Fibroblast of lung (primary cell): ENCODE measurements around the gene ZNF467. TPM values are rescaled to one million over a fixed set of nuclear protein-coding genes. Genes with fewer than 3 reads are reported as not detected.

Experiments used
- DNase-seq, 2 donors: peaks; one replicate each; pipeline versions ENCODE4 v3.0.0 to v3.0.0-alpha.2; 2010; ENCODE audit warnings: low read depth in 2 of 2
- H2AFZ ChIP-seq: 2 replicates; pipeline ENCODE4 v1.5.1; 2012; ENCODE audit warnings: low read length, control low read depth, inconsistent platforms
- H3K27ac ChIP-seq: 2 replicates; pipeline ENCODE4 v1.5.1; 2011; ENCODE audit warnings: low read length, control low read depth; ENCODE audit not compliant: insufficient read depth
- H3K27me3 ChIP-seq: 2 replicates; pipeline ENCODE4 v1.5.1; 2011; ENCODE audit warnings: mild to moderate bottlenecking, low read length; ENCODE audit not compliant: control insufficient read depth, insufficient read depth
- H3K36me3 ChIP-seq: 2 replicates; pipeline ENCODE4 v1.5.1; 2011; ENCODE audit warnings: low read length; ENCODE audit not compliant: control insufficient read depth, insufficient read depth
- H3K4me1 ChIP-seq: 2 replicates; pipeline ENCODE4 v1.5.1; 2011; ENCODE audit warnings: low read length; ENCODE audit not compliant: control insufficient read depth, insufficient read depth; ENCODE audit errors: extremely low read depth
- H3K4me2 ChIP-seq: 2 replicates; pipeline ENCODE4 v1.5.1; 2011; ENCODE audit warnings: low read length, control low read depth; ENCODE audit not compliant: insufficient read depth; ENCODE audit errors: extremely low read depth
- H3K4me3 ChIP-seq, 4 experiments: fragments of 200-600 bp in 1 of 4; sonication (generic) in 1 of 4; replicated peaks in 1 of 4; 2 replicates each; pipeline ENCODE4 v1.5.1; 2011 to 2016; ENCODE audit warnings: low read length in 4 of 4, low read depth in 3 of 4, mild to moderate bottlenecking in 3 of 4, control low read depth in 2 of 4, inconsistent platforms in 1 of 4, mixed read lengths in 1 of 4; ENCODE audit not compliant: insufficient read depth in 1 of 4; ENCODE audit errors: control extremely low read depth in 1 of 4
- H3K79me2 ChIP-seq: 2 replicates; pipeline ENCODE4 v1.5.1; 2012; ENCODE audit warnings: mild to moderate bottlenecking, low read length, inconsistent platforms; ENCODE audit not compliant: control insufficient read depth, insufficient read depth
- H3K9ac ChIP-seq: 2 replicates; pipeline ENCODE4 v1.5.1; 2011; ENCODE audit warnings: mild to moderate bottlenecking, low read length, control low read depth; ENCODE audit not compliant: insufficient read depth
- H3K9me3 ChIP-seq: 2 replicates; pipeline ENCODE4 v1.5.1; 2012; ENCODE audit warnings: low read depth, low read length; ENCODE audit not compliant: control insufficient read depth, insufficient read depth
- H4K20me1 ChIP-seq: 2 replicates; pipeline ENCODE4 v1.5.1; 2011; ENCODE audit warnings: low read length; ENCODE audit not compliant: control insufficient read depth, insufficient read depth; ENCODE audit errors: extremely low read depth
- EZH2 ChIP-seq: IDR thresholded peaks from 2 replicates; pipeline ENCODE4 v1.5.1; 2012; ENCODE audit warnings: low read length, control low read depth, mild to moderate bottlenecking; ENCODE audit errors: missing control alignments
- polyA plus RNA-seq, 2 donors: library from polyadenylated mRNA; depleted of rRNA in 1 of 2; stranded (reverse) in 1 of 2; unstranded in 1 of 2; fragments of >200 nt; gene quantifications; 2 replicates each; pipeline ENCODE4 v1.2.1, GENCODE V29; 2011 to 2012; ENCODE audit warnings: missing spikeins in 1 of 2
- total RNA-seq: library from RNA; depleted of rRNA; stranded (reverse); fragments of >200 nt; gene quantifications from 2 replicates; pipeline ENCODE4 v1.2.1, GENCODE V29; 2014
- TF ChIP-seq, protein P1 (sequence below), 2 donors: IDR thresholded peaks in 1 of 2; conservative IDR thresholded peaks in 1 of 2; 1 replicate in 1 of 2; 2 replicates in 1 of 2; pipeline ENCODE4 v1.5.1; 2011 to 2012; ENCODE audit warnings: low read length in 2 of 2, control low read depth in 1 of 2, inconsistent platforms in 1 of 2, low read depth in 1 of 2, mild to moderate bottlenecking in 1 of 2

ZNF467 gene
- total and polyA plus RNA-seq, 2 donors (not counting 1 experiment from before 2014, with no cell fraction given) = 0.89 to 1.3 TPM

DNA sequence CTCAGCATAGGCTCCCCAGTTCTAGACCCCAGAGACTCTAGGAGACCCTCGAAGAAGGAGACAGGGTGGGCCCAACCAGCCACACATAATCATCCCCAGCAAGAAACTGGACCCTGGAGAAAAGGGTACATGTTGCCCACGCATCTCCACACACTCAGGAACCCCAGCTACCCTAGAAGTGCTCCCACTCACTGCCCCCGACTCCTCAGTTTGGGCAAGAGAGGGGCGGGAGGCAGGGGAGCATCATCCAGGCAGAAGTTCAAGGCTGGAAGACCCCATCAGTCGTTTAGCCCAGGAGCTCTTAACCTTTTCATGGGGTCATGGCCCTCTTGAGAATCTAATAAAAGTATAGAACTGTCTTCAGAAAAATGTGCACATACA lies 1.8 kb upstream of the ZNF467 start:
- H3K9ac ChIP-seq = no peak overlapping the region
- DNase-seq = no peak
- no peak overlapping the region for H2AFZ ChIP-seq
- H3K27ac ChIP-seq = no peak overlapping the region
- H3K27me3 ChIP-seq = peaks cover 10% of the 10 kb centered on the region
- H3K79me2 ChIP-seq = no peaks in the 10 kb centered on the region
- TF ChIP-seq, protein P1, sequence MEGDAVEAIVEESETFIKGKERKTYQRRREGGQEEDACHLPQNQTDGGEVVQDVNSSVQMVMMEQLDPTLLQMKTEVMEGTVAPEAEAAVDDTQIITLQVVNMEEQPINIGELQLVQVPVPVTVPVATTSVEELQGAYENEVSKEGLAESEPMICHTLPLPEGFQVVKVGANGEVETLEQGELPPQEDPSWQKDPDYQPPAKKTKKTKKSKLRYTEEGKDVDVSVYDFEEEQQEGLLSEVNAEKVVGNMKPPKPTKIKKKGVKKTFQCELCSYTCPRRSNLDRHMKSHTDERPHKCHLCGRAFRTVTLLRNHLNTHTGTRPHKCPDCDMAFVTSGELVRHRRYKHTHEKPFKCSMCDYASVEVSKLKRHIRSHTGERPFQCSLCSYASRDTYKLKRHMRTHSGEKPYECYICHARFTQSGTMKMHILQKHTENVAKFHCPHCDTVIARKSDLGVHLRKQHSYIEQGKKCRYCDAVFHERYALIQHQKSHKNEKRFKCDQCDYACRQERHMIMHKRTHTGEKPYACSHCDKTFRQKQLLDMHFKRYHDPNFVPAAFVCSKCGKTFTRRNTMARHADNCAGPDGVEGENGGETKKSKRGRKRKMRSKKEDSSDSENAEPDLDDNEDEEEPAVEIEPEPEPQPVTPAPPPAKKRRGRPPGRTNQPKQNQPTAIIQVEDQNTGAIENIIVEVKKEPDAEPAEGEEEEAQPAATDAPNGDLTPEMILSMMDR (conservative IDR thresholded peaks at IDR 0.05 in 1 of 2, IDR thresholded peaks at IDR 0.05 in 1 of 2; ENCODE audit: low read depth in 1 of 2, low read length in 2 of 2) = no peak
- TF ChIP-seq EZH2 = peak; percentile 34
- H4K20me1 ChIP-seq = no peaks in the 10 kb centered on the region
- H3K4me3 ChIP-seq = no peak overlapping the region
- H3K9me3 ChIP-seq = no peaks in the 10 kb centered on the region
- no peaks in the 10 kb centered on the region for H3K36me3 ChIP-seq
- no peaks in the 10 kb centered on the region for H3K4me1 ChIP-seq
- no peak overlapping the region for H3K4me2 ChIP-seq

DNA sequence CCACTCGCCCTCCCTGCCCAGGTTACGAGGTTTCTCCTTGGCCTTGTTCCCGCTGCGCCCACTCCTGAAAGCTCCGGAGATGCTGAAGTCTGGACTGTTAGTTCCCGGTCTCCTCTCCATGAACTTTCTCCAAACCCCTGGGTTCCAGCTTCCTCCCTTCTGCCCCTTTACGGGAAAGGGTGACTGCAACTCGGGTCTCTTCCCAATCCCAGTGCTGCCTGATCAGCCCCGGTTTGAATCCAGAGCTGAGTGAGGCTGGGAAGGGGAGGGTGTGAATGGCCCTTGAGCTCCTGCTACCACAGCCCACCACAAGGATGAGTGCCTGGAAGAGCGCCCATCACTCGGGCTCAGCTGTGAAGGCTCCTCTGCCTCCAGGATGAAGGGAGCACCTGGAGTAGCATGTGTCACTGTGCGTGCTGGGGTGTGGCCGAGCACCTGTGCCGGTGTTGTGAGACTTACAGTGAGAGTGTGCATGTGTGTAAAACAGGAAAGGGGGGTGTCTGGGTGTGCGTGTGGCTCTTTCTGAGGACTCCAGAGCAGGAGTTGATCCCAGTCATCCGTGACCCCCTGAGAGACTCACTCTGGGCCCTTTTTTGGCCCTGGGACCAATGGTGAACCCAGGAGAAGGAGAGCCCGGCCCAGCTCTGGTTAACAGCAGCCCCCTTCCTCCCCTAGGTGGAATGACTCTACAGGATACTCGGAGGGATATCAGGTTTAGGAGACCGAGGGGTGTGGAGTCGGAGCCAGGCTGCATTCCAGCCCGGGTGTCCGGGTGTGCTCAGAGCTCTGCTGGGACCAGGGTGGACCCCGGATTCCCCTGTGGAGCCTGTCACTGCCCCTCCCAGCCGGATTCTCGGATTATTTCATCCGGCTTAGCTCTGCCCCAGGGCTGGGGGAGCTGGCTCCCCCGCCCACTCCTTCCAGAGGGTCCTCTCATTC lies 1.1 kb upstream of the ZNF467 start:
- no peak for DNase-seq
- Histone ChIP-seq H4K20me1 (no peaks in the 10 kb centered on the region), H3K4me3 (no peak overlapping the region), H3K27me3 (peaks cover 10% of the 10 kb centered on the region), H3K27ac (no peak overlapping the region), H3K4me1 (no peaks in the 10 kb centered on the region), H3K9me3 (no peaks in the 10 kb centered on the region), H3K9ac (no peak overlapping the region), H3K4me2 (no peak overlapping the region), H3K79me2 (no peaks in the 10 kb centered on the region), H3K36me3 (no peaks in the 10 kb centered on the region), H2AFZ (no peak overlapping the region)
- TF ChIP-seq EZH2 = peak; percentile 77
- TF ChIP-seq, protein P1 (conservative IDR thresholded peaks at IDR 0.05 in 1 of 2, IDR thresholded peaks at IDR 0.05 in 1 of 2; ENCODE audit: low read depth in 1 of 2, low read length in 2 of 2) = no peak

DNA sequence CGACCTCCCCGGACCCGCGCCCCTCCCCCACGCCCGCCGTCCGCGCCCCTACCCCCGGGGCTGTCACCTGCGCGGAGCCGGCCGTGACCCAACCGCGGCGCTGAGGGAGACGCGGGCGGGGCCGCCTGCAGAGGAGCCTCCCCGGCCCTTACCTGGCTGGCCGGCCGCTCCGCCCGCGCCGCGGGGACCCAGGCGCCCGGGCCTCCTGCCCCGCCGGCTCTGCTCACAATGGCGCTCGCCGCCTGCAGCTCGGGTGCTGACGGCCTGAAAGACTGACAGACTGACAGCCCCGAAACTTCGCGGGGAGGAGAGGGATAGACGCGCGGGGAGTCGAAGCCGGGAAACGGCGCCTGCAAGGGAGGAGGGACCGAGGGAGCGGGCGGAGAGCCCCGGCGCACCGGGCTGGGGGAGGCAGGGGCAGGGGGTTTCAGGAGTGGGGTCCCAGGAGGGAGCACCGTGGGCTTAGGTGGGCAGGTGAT lies 393 bp downstream of the ZNF467 start:
- no peaks in the 10 kb centered on the region for H3K36me3 ChIP-seq
- H3K79me2 ChIP-seq = no peaks in the 10 kb centered on the region
- H3K4me2 ChIP-seq = peak overlapping the region; percentile 59
- no peaks in the 10 kb centered on the region for H3K4me1 ChIP-seq
- no peak overlapping the region for H2AFZ ChIP-seq
- TF ChIP-seq EZH2 = peak; percentile 53
- TF ChIP-seq, protein P1 (conservative IDR thresholded peaks at IDR 0.05 in 1 of 2, IDR thresholded peaks at IDR 0.05 in 1 of 2; ENCODE audit: low read depth in 1 of 2, low read length in 2 of 2) = no peak
- no peak overlapping the region for H3K9ac ChIP-seq
- DNase-seq = no peak
- no peak overlapping the region for H3K27ac ChIP-seq
- no peaks in the 10 kb centered on the region for H4K20me1 ChIP-seq
- H3K4me3 ChIP-seq = peak overlapping the region in 3 of 4 experiments; percentile 17 to 60 (median 57)
- no peaks in the 10 kb centered on the region for H3K9me3 ChIP-seq
- peaks cover 10% of the 10 kb centered on the region for H3K27me3 ChIP-seq
